ENCODE results near the gene ALDH5A1. TPM values are rescaled to one million over a fixed set of nuclear protein-coding genes. Genes with fewer than 3 reads are reported as not detected.
"Not testable (repeated sequence)": the region's sequence is repeated elsewhere in the genome, so short reads cannot be mapped to it uniquely, and the experiment has no call there.

ALDH5A1 gene
- total RNA-seq, 1 experiment from 2014 or later: 11.3 TPM

GRCh38 chr6:24480705-24481104, 14.1 kb upstream of the ALDH5A1 start:
- DNase-seq (ENCODE audit: low read depth): no peak
- in situ Hi-C loops (cut with HindIII; ENCODE audit: low pct_unique_long_range_greater_than_20kb, low sequenced_read_pairs): no loop called here

DNA sequence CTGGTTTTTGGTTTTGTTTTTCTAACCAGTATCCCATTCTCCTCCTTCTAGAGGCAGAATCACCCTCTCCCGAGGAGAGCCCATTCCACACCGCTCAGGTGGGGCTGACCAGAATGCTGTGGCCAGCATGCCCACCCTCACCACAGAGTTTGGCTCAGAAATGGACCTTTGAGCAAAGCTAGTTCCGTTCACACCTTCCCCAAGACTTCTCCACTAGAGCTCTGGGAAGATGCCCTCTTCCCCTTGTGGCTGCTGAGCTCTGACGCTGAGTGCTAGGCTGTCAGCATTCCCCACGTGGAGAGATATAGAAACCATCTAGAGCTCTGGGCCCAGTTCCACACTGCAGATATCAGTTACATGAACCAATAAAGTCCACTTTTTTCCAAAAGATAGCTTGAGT, 13.3 kb upstream of the ALDH5A1 start:
- DNase-seq (ENCODE audit: low read depth): no peak
- in situ Hi-C loops (cut with HindIII; ENCODE audit: low pct_unique_long_range_greater_than_20kb, low sequenced_read_pairs): no loop called here

DNA sequence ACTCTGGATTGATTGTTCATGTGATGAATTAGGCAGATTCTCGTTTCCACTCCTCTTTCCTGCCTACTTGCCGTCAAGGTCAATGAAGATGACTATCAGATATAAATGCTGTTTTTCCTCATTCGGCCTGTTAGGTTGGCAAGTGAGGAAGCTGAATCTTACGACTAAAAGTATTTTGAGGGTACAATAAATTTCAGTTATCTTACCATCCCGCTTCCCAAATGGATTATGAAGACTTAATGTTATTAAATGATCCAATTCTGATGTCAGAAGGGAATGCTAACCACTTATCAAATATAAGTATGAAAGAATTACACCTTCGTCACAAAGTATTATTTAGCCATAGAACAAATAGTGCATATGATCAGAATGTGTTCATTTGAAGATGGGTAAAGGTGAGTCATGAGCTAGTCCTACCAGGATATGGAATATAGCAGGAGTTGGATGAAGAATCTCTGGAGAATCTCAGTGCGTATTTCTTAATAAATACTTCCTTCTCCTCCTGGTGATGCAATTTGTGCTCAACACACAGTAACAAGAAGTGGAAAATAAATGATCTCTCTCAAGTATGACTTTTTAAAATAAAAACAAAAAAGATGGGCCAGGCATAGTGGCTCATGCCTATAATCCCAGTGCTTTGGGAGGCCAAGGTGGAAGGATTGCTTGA, 10.0 kb upstream of the ALDH5A1 start:
- no peak for DNase-seq (ENCODE audit: low read depth)
- in situ Hi-C loops (cut with HindIII; ENCODE audit: low pct_unique_long_range_greater_than_20kb, low sequenced_read_pairs): no loop called here

- in situ Hi-C loops (cut with HindIII; ENCODE audit: low pct_unique_long_range_greater_than_20kb, low sequenced_read_pairs): no loop called here
- no peak for DNase-seq (ENCODE audit: low read depth)
Observed at GRCh38 chr6:24486065-24486464, 8.7 kb upstream of the ALDH5A1 start.

DNA sequence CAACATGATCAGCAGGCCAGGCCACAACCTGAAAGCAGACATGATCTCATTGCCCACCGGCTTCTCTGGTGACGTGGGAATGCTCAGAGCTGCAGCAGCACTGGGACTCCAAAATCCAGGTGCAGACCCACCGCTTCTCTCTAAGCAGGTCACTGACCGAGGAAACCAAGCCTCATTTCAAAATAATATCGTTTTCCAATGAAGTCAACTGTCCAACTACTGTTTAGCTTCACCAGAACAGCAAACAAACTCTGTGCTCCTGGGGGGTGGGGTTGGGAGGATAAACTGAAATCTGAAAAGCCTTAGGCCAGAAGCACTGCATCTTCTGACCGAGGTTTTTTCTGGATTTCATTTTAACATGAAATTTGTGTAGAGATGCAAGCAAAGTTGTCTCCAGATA, 5.3 kb upstream of the ALDH5A1 start, which contains the start of gene GPLD1:
TSS of gene GPLD1 (minus strand) at position 109 of the 400 bp plus-strand sequence. CDS start at position 42, 67 bp downstream.
- DNase-seq (ENCODE audit: low read depth): no peak
- in situ Hi-C loops (cut with HindIII; ENCODE audit: low pct_unique_long_range_greater_than_20kb, low sequenced_read_pairs): no loop called here

- no peak for DNase-seq (ENCODE audit: low read depth)
Observed at GRCh38 chr6:24489881-24490280, 4.9 kb upstream of the ALDH5A1 start.

DNA sequence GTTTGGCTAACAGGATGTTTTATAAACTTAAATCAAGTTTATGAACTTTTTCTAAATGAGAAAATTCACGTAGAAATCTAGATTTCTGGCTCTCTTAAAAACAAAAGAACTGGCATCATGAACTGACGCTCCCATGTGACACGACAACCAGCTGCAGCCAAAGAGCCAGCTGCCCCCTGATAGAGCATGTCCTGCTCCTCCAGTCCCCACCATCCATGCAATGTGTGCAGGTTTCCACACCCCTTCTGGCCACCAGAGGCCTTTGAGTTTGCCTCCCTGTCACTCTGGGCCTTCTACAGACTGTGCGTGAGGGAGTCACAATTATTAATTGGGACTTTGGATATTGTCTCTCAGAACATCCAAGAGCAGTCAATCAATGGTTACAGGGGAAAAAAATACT, 3.8 kb upstream of the ALDH5A1 start:
- no peak for DNase-seq (ENCODE audit: low read depth)
- in situ Hi-C loops (cut with HindIII; ENCODE audit: low pct_unique_long_range_greater_than_20kb, low sequenced_read_pairs): no loop called here

More at GRCh38 chr6:24489881-24490280, 4.9 kb upstream of the ALDH5A1 start:
- in situ Hi-C loops (cut with HindIII; ENCODE audit: low pct_unique_long_range_greater_than_20kb, low sequenced_read_pairs): no loop called here

DNA sequence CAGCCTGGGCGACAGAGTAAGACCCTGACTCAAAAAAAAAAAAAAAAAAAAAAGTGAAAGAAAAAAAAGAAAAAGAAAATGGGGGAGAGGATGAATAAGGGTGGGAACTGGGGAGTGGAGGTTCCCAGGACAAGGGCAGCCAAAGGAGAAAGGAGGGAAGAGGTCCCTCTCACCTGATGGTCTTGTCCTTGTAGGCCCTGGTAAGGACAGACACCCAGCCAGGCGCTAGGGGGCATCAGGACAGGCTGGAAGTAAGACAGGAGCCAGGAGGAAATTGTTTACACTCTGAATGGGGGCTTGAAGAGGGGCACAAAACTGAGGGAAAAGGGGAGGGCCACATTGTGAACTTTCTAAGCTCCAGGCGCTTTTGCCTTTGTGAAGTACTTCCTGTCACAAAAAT, 2.3 kb upstream of the ALDH5A1 start:
- DNase-seq (ENCODE audit: low read depth): no peak
- in situ Hi-C loops (cut with HindIII; ENCODE audit: low pct_unique_long_range_greater_than_20kb, low sequenced_read_pairs): no loop called here

GRCh38 chr6:24493945-24494820, 586 bp upstream of the ALDH5A1 start:
- peak; percentile 19 for DNase-seq (ENCODE audit: low read depth)

GRCh38 chr6:24497254-24497970, 2.6 kb downstream of the ALDH5A1 start:
- DNase-seq (ENCODE audit: low read depth): no peak
- in situ Hi-C loops (cut with HindIII; ENCODE audit: low pct_unique_long_range_greater_than_20kb, low sequenced_read_pairs): no loop called here

More at GRCh38 chr6:24493945-24494820, 586 bp upstream of the ALDH5A1 start:
- in situ Hi-C loops (cut with HindIII; ENCODE audit: low pct_unique_long_range_greater_than_20kb, low sequenced_read_pairs): no loop called here

GRCh38 chr6:24500683-24501082, 5.9 kb downstream of the ALDH5A1 start:
- in situ Hi-C loops (cut with HindIII; ENCODE audit: low pct_unique_long_range_greater_than_20kb, low sequenced_read_pairs): no loop called here

DNA sequence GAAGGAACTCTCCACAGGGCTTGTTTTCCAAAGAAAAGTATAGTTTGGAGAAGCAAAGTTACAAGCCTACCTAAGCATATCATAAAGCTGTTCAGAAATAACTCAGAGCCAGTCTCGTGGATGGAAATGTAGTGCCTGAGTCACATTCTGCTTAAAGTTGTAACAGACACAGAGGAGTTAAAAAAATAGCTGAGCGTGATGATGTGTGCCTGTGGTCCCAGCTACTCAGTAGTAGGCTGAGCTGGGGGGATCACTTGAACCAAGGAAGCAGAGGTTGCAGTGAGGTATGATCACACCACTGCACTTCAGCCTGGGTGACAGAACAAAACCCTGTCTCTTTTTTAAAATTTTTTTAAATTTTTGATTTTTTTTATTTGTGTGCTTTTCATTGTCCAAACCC, 6.6 kb downstream of the ALDH5A1 start:
- in situ Hi-C loops (cut with HindIII; ENCODE audit: low pct_unique_long_range_greater_than_20kb, low sequenced_read_pairs): no loop called here
- no peak for DNase-seq (ENCODE audit: low read depth)

More at GRCh38 chr6:24500683-24501082, 5.9 kb downstream of the ALDH5A1 start:
- DNase-seq (ENCODE audit: low read depth): no peak

- no peak for DNase-seq (ENCODE audit: low read depth)
- in situ Hi-C loops (cut with HindIII; ENCODE audit: low pct_unique_long_range_greater_than_20kb, low sequenced_read_pairs): no loop called here
Observed at GRCh38 chr6:24501914-24502313, 7.1 kb downstream of the ALDH5A1 start.

GRCh38 chr6:24504287-24504648, 9.5 kb downstream of the ALDH5A1 start:
- in situ Hi-C loops (cut with HindIII; ENCODE audit: low pct_unique_long_range_greater_than_20kb, low sequenced_read_pairs): no loop called here
- no peak for DNase-seq (ENCODE audit: low read depth)

DNA sequence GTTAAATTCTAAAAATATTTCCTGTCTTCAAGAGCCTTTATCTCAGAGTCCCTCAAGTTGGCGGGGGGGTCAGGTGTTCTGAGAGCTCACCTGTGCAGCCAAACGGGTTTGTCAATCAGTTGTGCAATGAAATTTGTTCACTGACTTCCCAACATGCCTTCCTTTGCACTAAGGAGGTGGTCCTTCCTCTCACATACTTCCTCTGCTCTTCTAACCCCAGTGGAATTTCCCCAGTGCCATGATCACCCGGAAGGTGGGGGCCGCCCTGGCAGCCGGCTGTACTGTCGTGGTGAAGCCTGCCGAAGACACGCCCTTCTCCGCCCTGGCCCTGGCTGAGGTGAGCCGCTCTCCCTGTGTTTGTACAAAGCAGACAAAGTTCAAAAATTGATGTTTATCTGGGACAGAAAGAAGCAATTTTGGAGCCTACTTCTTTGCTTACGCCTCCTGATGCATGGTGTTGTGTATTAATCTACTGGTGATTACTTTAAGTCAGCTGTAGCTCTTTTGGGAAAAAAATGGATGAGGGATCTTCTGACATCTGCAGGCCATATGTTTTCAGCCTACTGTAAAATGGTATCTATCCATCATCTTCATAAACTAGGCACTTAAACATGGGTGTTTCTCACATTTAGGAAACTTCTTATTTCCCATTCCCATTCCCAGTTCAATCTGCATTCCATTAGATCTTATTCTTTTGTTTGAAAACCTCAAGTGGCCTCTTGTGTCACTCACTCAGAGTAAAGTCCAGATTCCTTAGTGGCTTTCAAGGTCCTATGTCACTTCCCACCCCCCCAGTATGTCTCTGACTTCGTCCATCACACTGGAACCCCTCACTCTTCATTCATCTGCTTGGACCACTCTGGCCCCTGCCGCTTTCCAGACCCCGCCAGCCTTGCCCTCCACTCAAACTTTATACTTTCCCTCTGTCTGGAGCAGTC, 10.1 kb downstream of the ALDH5A1 start:
- in situ Hi-C loops (cut with HindIII; ENCODE audit: low pct_unique_long_range_greater_than_20kb, low sequenced_read_pairs): no loop called here
- DNase-seq (ENCODE audit: low read depth): no peak

DNA sequence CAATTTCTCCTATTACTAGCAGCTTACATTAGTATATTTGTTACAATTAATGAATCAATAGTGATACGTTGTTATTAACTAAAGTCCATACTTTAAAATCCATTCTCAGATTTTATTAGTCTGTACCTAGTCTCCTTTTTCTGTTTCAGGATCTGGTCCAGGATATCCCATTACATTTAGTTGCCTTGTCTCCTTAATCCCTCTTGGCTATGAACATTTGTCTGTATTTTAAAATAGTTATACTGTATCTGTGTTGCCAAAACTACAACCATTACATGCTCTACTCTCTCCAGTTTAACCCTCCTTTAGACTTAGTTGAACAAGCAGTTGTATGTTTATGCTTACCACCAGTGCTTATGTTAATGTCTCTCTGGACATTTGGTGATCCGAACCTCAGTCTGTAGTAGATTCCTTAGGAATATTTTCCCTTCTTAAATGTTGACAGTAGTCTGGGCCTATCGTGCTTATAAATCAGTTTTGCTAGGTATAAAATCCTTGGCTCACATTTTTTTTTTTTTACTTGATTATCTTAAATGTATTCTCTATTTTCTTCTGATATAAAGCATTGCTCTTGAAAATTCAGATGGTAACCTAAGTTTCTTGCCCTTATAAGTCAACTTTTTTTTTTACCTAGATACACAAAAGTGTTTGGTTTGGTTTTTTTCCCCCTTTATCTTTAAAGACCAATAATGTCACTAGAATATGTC, 12.2 kb downstream of the ALDH5A1 start:
- in situ Hi-C loops (cut with HindIII; ENCODE audit: low pct_unique_long_range_greater_than_20kb, low sequenced_read_pairs): no loop called here
- no peak for DNase-seq (ENCODE audit: low read depth)

DNA sequence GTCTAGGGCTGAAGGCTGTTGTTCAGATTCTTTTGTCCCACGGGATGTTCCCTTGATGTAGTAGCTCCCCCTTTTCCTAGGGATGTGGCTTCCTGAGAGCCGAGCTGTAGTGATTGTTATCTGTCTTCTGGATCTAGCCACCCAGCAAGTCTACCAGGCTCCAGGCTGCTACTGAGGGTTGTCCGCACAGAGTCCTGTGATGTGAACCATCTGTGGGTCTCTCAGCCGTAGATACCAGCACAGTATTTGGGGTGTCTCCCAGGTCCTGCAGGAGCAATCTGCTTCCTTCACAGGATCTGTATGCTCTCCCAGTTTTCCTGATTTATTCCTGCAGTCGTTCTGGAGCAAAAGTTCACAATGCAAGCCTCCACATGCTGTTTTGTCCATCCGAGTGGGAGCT, 17.2 kb downstream of the ALDH5A1 start:
- in situ Hi-C loops (cut with HindIII; ENCODE audit: low pct_unique_long_range_greater_than_20kb, low sequenced_read_pairs); DNase-seq (ENCODE audit: low read depth): not testable (repeated sequence)

Measured in Caki2 (cell line).